Heart left ventricle (tissue), 16 donors: ENCODE data around the gene TMEM80. TPM values are rescaled to one million over a fixed set of nuclear protein-coding genes. Genes with fewer than 3 reads are reported as not detected.

Experiments
- ATAC-seq, 4 donors: fragments of 200-7000 bp; cut with Tn5 transposase; one replicate each; pipeline ENCODE4 v1.9.1; 2020 to 2022; ENCODE audit warnings: moderate library complexity in 4 of 4, mild to moderate bottlenecking in 3 of 4, moderate number of reproducible peaks in 1 of 4
- DNase-seq, 5 donors: peaks; one replicate each; pipeline ENCODE4 v3.0.0-alpha.2; 2020
- H3K27ac ChIP-seq, 12 donors: fragments of 200-600 bp; sonication (generic) in 4 of 12; one replicate each; pipeline versions ENCODE4 v1.5.0 to v1.8.0; 2016 to 2022; ENCODE audit warnings: mild to moderate bottlenecking in 2 of 12
- H3K27me3 ChIP-seq, 9 donors: fragments of 200-600 bp; sonication (generic) in 2 of 9; one replicate each; pipeline versions ENCODE4 v1.5.1 to v1.8.0; 2016 to 2022; ENCODE audit warnings: mild to moderate bottlenecking in 3 of 9
- H3K36me3 ChIP-seq, 9 donors: fragments of 200-600 bp; sonication (generic) in 2 of 9; one replicate each; pipeline versions ENCODE4 v1.5.0 to v1.8.0; 2018 to 2022; ENCODE audit warnings: mild to moderate bottlenecking in 2 of 9
- H3K4me1 ChIP-seq, 12 donors: fragments of 200-600 bp; sonication (generic) in 4 of 12; one replicate each; pipeline versions ENCODE4 v1.5.0 to v1.8.0; 2016 to 2022; ENCODE audit warnings: mild to moderate bottlenecking in 3 of 12
- H3K4me3 ChIP-seq, 12 donors: fragments of 200-600 bp; sonication (generic) in 4 of 12; one replicate each; pipeline versions ENCODE4 v1.5.0 to v1.8.0; 2017 to 2022; ENCODE audit warnings: mild to moderate bottlenecking in 9 of 12, moderate library complexity in 4 of 12
- H3K9me3 ChIP-seq, 12 donors: fragments of 200-600 bp; sonication (generic) in 4 of 12; one replicate each; pipeline versions ENCODE4 v1.5.0 to v1.8.0; 2016 to 2022; ENCODE audit warnings: mild to moderate bottlenecking in 1 of 12
- POLR2A ChIP-seq, 2 donors: fragments of 450-650 bp; IDR thresholded peaks; one replicate each; pipeline ENCODE4 v1.6.1; 2017; ENCODE audit warnings: antibody characterized with exemption in 2 of 2, mild to moderate bottlenecking in 2 of 2, moderate library complexity in 2 of 2
- WGBS, 4 donors: extraction: QIAGEN DNeasy Blood & Tissue Kit in 2 of 4; methylation state at CpG; one replicate each; pipeline versions ENCODE4 v1.1.5 to v1.1.7; 2013 to 2018; 5-methylcytosine and 5-hydroxymethylcytosine counted together
- intact Hi-C, 10 donors: fragments of 100-400 bp; cut with DNase I; formaldehyde crosslinking; loops; one replicate each; pipeline versions ENCODE4 v1.11.1 to v1.14.2; 2022
- polyA plus RNA-seq, 2 donors: library from polyadenylated mRNA; stranded (reverse); fragments of 200-250 nt; gene quantifications; one replicate each; pipeline ENCODE4 v1.2.3, GENCODE V29; 2013
- total RNA-seq, 9 donors: library from RNA; depleted of rRNA in 2 of 9; stranded (reverse); fragments of >200 nt in 2 of 9; fragmentation: NEBNext Ultra II Directional in 3 of 9; extraction: Animal tissue kit (Norgen Biotek cat#: 25700) in 3 of 9; gene quantifications; one replicate each; pipeline versions ENCODE4 v1.1.0 to v1.2.4, GENCODE V29; 2016 to 2023
- TF ChIP-seq, protein P1 (sequence below), 12 donors: fragments of 200-600 bp; sonication (generic) in 4 of 12; IDR thresholded peaks; one replicate each; pipeline versions ENCODE4 v1.5.0 to v1.8.0; 2018 to 2022; ENCODE audit warnings: antibody characterized with exemption in 12 of 12, mild to moderate bottlenecking in 5 of 12
- donor health status: ischemic (EF 13 %, LVEDD 7.1; RV severe dilation, severe dysfunction).
- donor health status: healthy with polysubstance abuse.
- donor health status: DM: no; HTN: yes; CAD: no.
- donor health status: DM: no; HTN: no; CAD: no.
- donor health status: ischemic (EF 25% LVEDD 6.9; RV normal size, moderate dysfunction).
- donor health status: ischemic (EF 25% LVEDD 5.7; RV mildly dilated, moderate dysfunction).
- donor health status: healthy.
- donor health status: DM: yes; HTN: yes; CAD: no.
- donor health status: ischemic (EF 35%, LVEDD 5.7; RV mildly dilated, moderate dysfunction).
- donor health status: nonischemic (EF 11% LVEDD 7.7; RV severe dilation, severe dysfunction).
- donor health status: DM: yes; HTN: yes; CAD: no.
- donor health status: PGD.
- donor health status: ischemic (EF 29% LVEDD 5.4; RV normal size, mild dysfunction).
- donor health status: nonischemic (EF 23%, LVEDD 6.1; RV moderate dilation, normal function).

TMEM80 gene
- total and polyA plus RNA-seq, 11 donors: 8.0 to 18.2 (median 14.9) TPM

DNA sequence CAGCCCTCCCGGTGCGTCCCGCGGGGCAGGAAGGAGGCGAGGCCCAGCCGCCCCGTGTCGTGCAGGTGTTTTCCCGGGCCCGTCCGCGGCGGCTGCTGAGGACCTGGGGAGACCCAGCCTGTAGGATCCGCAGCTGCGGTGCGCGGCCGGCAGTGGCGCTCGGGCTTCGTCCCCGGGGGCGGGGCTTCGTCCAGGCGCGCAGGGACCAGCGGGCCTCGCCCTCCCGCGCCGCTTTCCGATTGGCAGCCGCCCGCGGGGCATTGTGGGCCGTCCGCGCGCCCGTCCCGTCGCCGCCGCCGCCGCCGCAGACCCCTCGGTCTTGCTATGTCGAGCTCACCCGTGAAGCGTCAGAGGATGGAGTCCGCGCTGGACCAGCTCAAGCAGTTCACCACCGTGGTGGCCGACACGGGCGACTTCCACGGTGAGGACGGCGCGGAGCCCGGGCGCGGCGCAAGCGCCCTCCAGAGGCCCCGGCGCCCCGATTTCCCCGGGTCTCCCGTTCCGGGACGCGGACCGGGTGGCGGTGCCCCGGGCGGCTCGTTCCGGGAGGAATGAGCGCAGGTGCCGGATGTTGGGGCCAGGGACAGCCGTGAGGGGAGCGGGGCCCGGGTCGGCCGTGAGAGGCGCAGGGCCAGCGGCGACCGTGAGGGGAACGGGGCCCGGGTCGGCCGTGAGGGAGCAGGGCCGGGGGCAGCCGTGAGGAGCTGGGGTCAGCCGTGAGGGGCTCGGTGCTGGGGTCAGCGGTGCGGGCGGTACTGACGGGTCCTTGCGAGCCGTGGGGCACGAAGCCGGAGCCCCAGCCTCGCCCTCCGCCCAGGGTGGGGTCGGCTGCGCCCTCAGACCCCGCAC, 51.8 kb downstream of the TMEM80 start, which contains the start of gene TALDO1:
TALDO1 (plus strand) TSS at position 307 of the 849 bp plus-strand sequence; CDS start at position 325, 18 bp downstream.
- Histone ChIP-seq H3K27me3 (no peaks in the 10 kb centered on the region), H3K4me1 (peaks cover 6 to 31% (median 16%) of the 10 kb centered on the region in 12 donors), H3K27ac (peak within 1 kb of the TSS; percentile 16 to 92 (median 90)), H3K36me3 (peaks cover 0 to 8% (median 0%) of the 10 kb centered on the region in 9 donors), H3K9me3 (no peaks in the 10 kb centered on the region), H3K4me3 (peak within 1 kb of the TSS; percentile 86 to 100 (median 96))
- WGBS, 4 donors: 0 to 2% (median 0%) methylated on average over 9 to 112 of the region's 112 CpGs
- peak in 1 of 2 donors; percentile 77 for TF ChIP-seq POLR2A (IDR thresholded peaks at IDR 0.05)
- TF ChIP-seq, protein P1, sequence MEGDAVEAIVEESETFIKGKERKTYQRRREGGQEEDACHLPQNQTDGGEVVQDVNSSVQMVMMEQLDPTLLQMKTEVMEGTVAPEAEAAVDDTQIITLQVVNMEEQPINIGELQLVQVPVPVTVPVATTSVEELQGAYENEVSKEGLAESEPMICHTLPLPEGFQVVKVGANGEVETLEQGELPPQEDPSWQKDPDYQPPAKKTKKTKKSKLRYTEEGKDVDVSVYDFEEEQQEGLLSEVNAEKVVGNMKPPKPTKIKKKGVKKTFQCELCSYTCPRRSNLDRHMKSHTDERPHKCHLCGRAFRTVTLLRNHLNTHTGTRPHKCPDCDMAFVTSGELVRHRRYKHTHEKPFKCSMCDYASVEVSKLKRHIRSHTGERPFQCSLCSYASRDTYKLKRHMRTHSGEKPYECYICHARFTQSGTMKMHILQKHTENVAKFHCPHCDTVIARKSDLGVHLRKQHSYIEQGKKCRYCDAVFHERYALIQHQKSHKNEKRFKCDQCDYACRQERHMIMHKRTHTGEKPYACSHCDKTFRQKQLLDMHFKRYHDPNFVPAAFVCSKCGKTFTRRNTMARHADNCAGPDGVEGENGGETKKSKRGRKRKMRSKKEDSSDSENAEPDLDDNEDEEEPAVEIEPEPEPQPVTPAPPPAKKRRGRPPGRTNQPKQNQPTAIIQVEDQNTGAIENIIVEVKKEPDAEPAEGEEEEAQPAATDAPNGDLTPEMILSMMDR (IDR thresholded peaks at IDR 0.05): peak in 8 of 12 donors; percentile 7 to 35 (median 26)
- intact Hi-C loops: no loop called here
- DNase-seq (peak; percentile 91 to 97 (median 93)), ATAC-seq (peak; percentile 91 to 98 (median 98))

DNA sequence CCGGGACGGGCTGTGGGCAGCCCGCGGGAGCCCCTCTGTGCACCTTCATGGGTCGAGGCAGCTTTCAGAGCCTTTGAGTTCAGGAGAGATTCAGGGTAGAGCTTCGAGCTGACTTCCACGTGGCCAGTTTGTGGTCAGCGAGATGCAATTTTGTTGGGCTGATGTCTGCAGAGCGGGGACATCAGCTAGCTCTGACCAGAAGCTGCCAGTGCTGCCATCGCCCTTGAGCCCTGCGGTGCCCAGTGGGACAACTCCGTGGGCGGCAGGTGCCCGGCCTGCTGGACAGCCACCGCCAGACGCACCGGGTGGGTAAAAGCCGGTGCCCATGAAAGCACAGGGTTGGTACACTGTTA, 52.4 kb downstream of the TMEM80 start:
- intact Hi-C loops: no loop called here
- H3K27ac ChIP-seq: peak overlapping the region in 10 of 12 donors; percentile 78 to 92 (median 90)
- WGBS, 4 donors: 9 to 20% (median 12%) methylated on average over 10 to 18 of the region's 18 CpGs
- H3K4me1 ChIP-seq: peaks cover 6 to 31% (median 16%) of the 10 kb centered on the region in 12 donors
- peak overlapping the region; percentile 86 to 100 (median 96) for H3K4me3 ChIP-seq
- ATAC-seq (peak in 2 of 4 donors; percentile 1 to 4), DNase-seq (no peak)
- peaks cover 0 to 12% (median 0%) of the 10 kb centered on the region in 9 donors for H3K36me3 ChIP-seq
- H3K9me3 ChIP-seq: no peaks in the 10 kb centered on the region
- no peak for TF ChIP-seq POLR2A (IDR thresholded peaks at IDR 0.05)
- TF ChIP-seq, protein P1 (IDR thresholded peaks at IDR 0.05): no peak
- no peaks in the 10 kb centered on the region for H3K27me3 ChIP-seq

DNA sequence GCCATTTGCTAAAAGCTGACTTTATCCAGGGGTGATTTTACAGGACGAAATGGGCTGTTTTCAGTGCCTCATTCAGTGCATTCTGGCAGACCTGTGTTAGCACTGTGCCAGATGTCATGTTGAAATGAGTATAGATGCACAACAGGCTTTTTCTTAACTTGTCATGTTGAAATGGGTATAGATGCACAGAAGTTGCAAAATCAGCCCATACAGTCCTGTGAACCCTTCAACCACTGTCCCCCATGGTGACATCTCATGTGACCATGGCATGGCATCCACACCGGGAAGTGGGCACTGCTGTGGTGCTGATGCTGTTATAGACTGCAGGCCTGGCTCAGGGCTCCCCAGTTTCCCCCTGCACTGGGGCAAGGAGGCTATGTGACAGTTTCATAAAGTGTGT, 54.1 kb downstream of the TMEM80 start:
- intact Hi-C loops: no loop called here

More for the DNA sequence above, 54.1 kb downstream of the TMEM80 start:
- Histone ChIP-seq H3K4me1 (peaks cover 6 to 31% (median 16%) of the 10 kb centered on the region in 12 donors), H3K27ac (peak overlapping the region in 1 of 12 donors; percentile 90), H3K4me3 (no peak overlapping the region), H3K27me3 (no peaks in the 10 kb centered on the region), H3K36me3 (peaks cover 0 to 12% (median 0%) of the 10 kb centered on the region in 9 donors), H3K9me3 (no peaks in the 10 kb centered on the region)
- WGBS, 4 donors: 54 to 86% (median 66%) methylated on average over 2 of the region's 2 CpGs
- DNase-seq: no peak
- no peak for ATAC-seq
- TF ChIP-seq, protein P1 (IDR thresholded peaks at IDR 0.05): no peak
- TF ChIP-seq POLR2A (IDR thresholded peaks at IDR 0.05): no peak

Other genes with a start within 250 kb of the TMEM80 start
- 10 to 100 TPM; 20.3 to 43.0 (median 25.7) TPM for gene PTDSS2, start 245.5 kb upstream of the TMEM80 start, total RNA-seq
- 10 to 100 TPM; 33.1 to 36.2 TPM for gene PTDSS2, start 245.5 kb upstream of the TMEM80 start, polyA plus RNA-seq
- 100 to 1,000 TPM; 132 to 247 (median 158) TPM for gene RNH1, start 188.6 kb upstream of the TMEM80 start, total RNA-seq
- 100 to 1,000 TPM in 1 of 2 donors, 10 to 100 TPM in 1; 58.2 to 207 TPM for gene RNH1, start 188.6 kb upstream of the TMEM80 start, polyA plus RNA-seq
- 10 to 100 TPM; 44.0 to 65.4 (median 55.6) TPM for gene HRAS, start 160.2 kb upstream of the TMEM80 start, total RNA-seq
- gene HRAS, start 160.2 kb upstream of the TMEM80 start, polyA plus RNA-seq: 10 to 100 TPM; 83.3 to 99.3 TPM
- gene LRRC56, start 158.3 kb upstream of the TMEM80 start, total RNA-seq: under 1 TPM in 7 of 9 donors, not detected in 2; 0.07 to 0.35 (median 0.20) TPM
- under 1 TPM; 0.19 to 0.30 TPM for gene LRRC56, start 158.3 kb upstream of the TMEM80 start, polyA plus RNA-seq
- gene LMNTD2, start 135.1 kb upstream of the TMEM80 start, total RNA-seq: 1 to 10 TPM in 2 of 9 donors, under 1 TPM in 5, not detected in 2; 0.10 to 1.6 (median 0.36) TPM
- under 1 TPM; 0.32 to 0.53 TPM for gene LMNTD2, start 135.1 kb upstream of the TMEM80 start, polyA plus RNA-seq
- 10 to 100 TPM in 1 of 9 donors, 1 to 10 TPM in 8; 1.1 to 15.5 (median 3.3) TPM for gene RASSF7, start 134.8 kb upstream of the TMEM80 start, total RNA-seq
- 10 to 100 TPM in 1 of 2 donors, 1 to 10 TPM in 1; 5.7 to 12.5 TPM for gene RASSF7, start 134.8 kb upstream of the TMEM80 start, polyA plus RNA-seq
- 10 to 100 TPM; 11.6 to 21.3 (median 18.3) TPM for gene PHRF1, start 119.3 kb upstream of the TMEM80 start, total RNA-seq
- gene PHRF1, start 119.3 kb upstream of the TMEM80 start, polyA plus RNA-seq: 10 to 100 TPM; 16.1 to 18.1 TPM
- gene IRF7, start 79.9 kb upstream of the TMEM80 start, total RNA-seq: 10 to 100 TPM in 7 of 9 donors, 1 to 10 TPM in 2; 5.5 to 30.6 (median 14.9) TPM
- gene IRF7, start 79.9 kb upstream of the TMEM80 start, polyA plus RNA-seq: 10 to 100 TPM in 1 of 2 donors, 1 to 10 TPM in 1; 9.5 to 21.1 TPM
- gene CDHR5, start 70.9 kb upstream of the TMEM80 start, total RNA-seq: not detected
- under 1 TPM in 1 of 2 donors, not detected in 1; 0.07 TPM for gene CDHR5, start 70.9 kb upstream of the TMEM80 start, polyA plus RNA-seq
- gene SCT, start 68.6 kb upstream of the TMEM80 start, total RNA-seq: under 1 TPM in 1 of 9 donors, not detected in 8; 0.81 TPM
- gene SCT, start 68.6 kb upstream of the TMEM80 start, polyA plus RNA-seq: not detected
- 1 to 10 TPM in 1 of 9 donors, under 1 TPM in 5, not detected in 3; 0.20 to 1.0 (median 0.48) TPM for gene DRD4, start 58.5 kb upstream of the TMEM80 start, total RNA-seq
- under 1 TPM in 1 of 2 donors, not detected in 1; 0.07 TPM for gene DRD4, start 58.5 kb upstream of the TMEM80 start, polyA plus RNA-seq
- gene DEAF1, start 594 bp upstream of the TMEM80 start, total RNA-seq: 10 to 100 TPM; 11.8 to 25.6 (median 15.1) TPM
- 10 to 100 TPM; 14.3 to 17.8 TPM for gene DEAF1, start 594 bp upstream of the TMEM80 start, polyA plus RNA-seq
- 10 to 100 TPM in 1 of 9 donors, 1 to 10 TPM in 7, under 1 TPM in 1; 0.72 to 15.5 (median 1.5) TPM for gene EPS8L2, start 10.4 kb downstream of the TMEM80 start, total RNA-seq
- 1 to 10 TPM; 1.5 to 2.6 TPM for gene EPS8L2, start 10.4 kb downstream of the TMEM80 start, polyA plus RNA-seq
- gene TALDO1, start 51.6 kb downstream of the TMEM80 start, total RNA-seq: 100 to 1,000 TPM in 5 of 9 donors, 10 to 100 TPM in 4; 80.5 to 145 (median 105) TPM
- 100 to 1,000 TPM in 1 of 2 donors, 10 to 100 TPM in 1; 66.9 to 123 TPM for gene TALDO1, start 51.6 kb downstream of the TMEM80 start, polyA plus RNA-seq
- 10 to 100 TPM; 13.4 to 30.8 (median 21.5) TPM for gene GATD1, start 81.7 kb downstream of the TMEM80 start, total RNA-seq
- gene GATD1, start 81.7 kb downstream of the TMEM80 start, polyA plus RNA-seq: 10 to 100 TPM; 20.4 to 20.5 TPM
- 1 to 10 TPM in 1 of 9 donors, under 1 TPM in 6, not detected in 2; 0.25 to 1.1 (median 0.37) TPM for gene CEND1, start 94.3 kb downstream of the TMEM80 start, total RNA-seq
- gene CEND1, start 94.3 kb downstream of the TMEM80 start, polyA plus RNA-seq: under 1 TPM; 0.46 to 0.50 TPM
- gene SLC25A22, start 102.5 kb downstream of the TMEM80 start, total RNA-seq: 10 to 100 TPM in 1 of 9 donors, 1 to 10 TPM in 8; 2.1 to 12.8 (median 4.4) TPM
- gene SLC25A22, start 102.5 kb downstream of the TMEM80 start, polyA plus RNA-seq: 10 to 100 TPM in 1 of 2 donors, 1 to 10 TPM in 1; 2.6 to 12.7 TPM
- gene PIDD1, start 109.4 kb downstream of the TMEM80 start, total RNA-seq: 10 to 100 TPM in 1 of 9 donors, 1 to 10 TPM in 8; 4.9 to 11.2 (median 6.6) TPM
- 10 to 100 TPM in 1 of 2 donors, 1 to 10 TPM in 1; 5.5 to 11.8 TPM for gene PIDD1, start 109.4 kb downstream of the TMEM80 start, polyA plus RNA-seq
- 1,000 to 10,000 TPM in 3 of 9 donors, 100 to 1,000 TPM in 6; 236 to 1,207 (median 933) TPM for gene RPLP2, start 114.2 kb downstream of the TMEM80 start, total RNA-seq
- gene RPLP2, start 114.2 kb downstream of the TMEM80 start, polyA plus RNA-seq: 1,000 to 10,000 TPM in 1 of 2 donors, 100 to 1,000 TPM in 1; 998 to 1,652 TPM
- gene PNPLA2, start 123.1 kb downstream of the TMEM80 start, total RNA-seq: 100 to 1,000 TPM; 141 to 348 (median 232) TPM
- gene PNPLA2, start 123.1 kb downstream of the TMEM80 start, polyA plus RNA-seq: 100 to 1,000 TPM; 112 to 133 TPM
- 10 to 100 TPM; 13.3 to 22.4 (median 17.7) TPM for gene CRACR2B, start 132.1 kb downstream of the TMEM80 start, total RNA-seq
- gene CRACR2B, start 132.1 kb downstream of the TMEM80 start, polyA plus RNA-seq: 10 to 100 TPM in 1 of 2 donors, 1 to 10 TPM in 1; 8.8 to 43.5 TPM
- 100 to 1,000 TPM; 323 to 682 (median 454) TPM for gene CD151, start 137.1 kb downstream of the TMEM80 start, total RNA-seq
- 100 to 1,000 TPM; 560 to 817 TPM for gene CD151, start 137.1 kb downstream of the TMEM80 start, polyA plus RNA-seq
- gene POLR2L, start 146.7 kb downstream of the TMEM80 start, total RNA-seq: 100 to 1,000 TPM in 8 of 9 donors, 10 to 100 TPM in 1; 74.4 to 267 (median 207) TPM
- 100 to 1,000 TPM; 217 to 227 TPM for gene POLR2L, start 146.7 kb downstream of the TMEM80 start, polyA plus RNA-seq
- 10 to 100 TPM; 22.7 to 93.0 (median 31.3) TPM for gene TSPAN4, start 147.0 kb downstream of the TMEM80 start, total RNA-seq
- 10 to 100 TPM; 31.2 to 52.5 TPM for gene TSPAN4, start 147.0 kb downstream of the TMEM80 start, polyA plus RNA-seq
- 10 to 100 TPM; 42.0 to 87.7 (median 58.9) TPM for gene CHID1, start 215.0 kb downstream of the TMEM80 start, total RNA-seq
- gene CHID1, start 215.0 kb downstream of the TMEM80 start, polyA plus RNA-seq: 10 to 100 TPM; 30.8 to 55.3 TPM
- gene AP2A2, start 230.1 kb downstream of the TMEM80 start, total RNA-seq: 10 to 100 TPM; 30.2 to 71.4 (median 40.0) TPM
- 10 to 100 TPM; 20.4 to 28.7 TPM for gene AP2A2, start 230.1 kb downstream of the TMEM80 start, polyA plus RNA-seq